SH-SY5Y (cell line): ENCODE measurements around the gene ASS1.

Source experiments
- GATA2 ChIP-seq: IDR thresholded peaks from 2 replicates; pipeline ENCODE4 v1.6.1; 2011; ENCODE audit warnings: mild to moderate bottlenecking, low read depth, low read length
- GATA3 ChIP-seq: IDR thresholded peaks from 2 replicates; pipeline ENCODE4 v1.6.1; 2011; ENCODE audit warnings: low read depth, mild to moderate bottlenecking, low read length, moderate library complexity

- TF ChIP-seq GATA2 (no peak), GATA3 (no peak)
Observed at GRCh38 chr9:130513078-130513477, 68.3 kb downstream of the ASS1 start.
